HepG2 (cell line): ENCODE measurements around the gene MICAL3. TPM values are rescaled to one million over a fixed set of nuclear protein-coding genes. Genes with fewer than 3 reads are reported as not detected.

Experiments used
- BCL6 ChIP-seq: IDR thresholded peaks from 2 replicates; pipeline ENCODE4 v1.6.1; 2016; ENCODE audit warnings: missing genetic modification reagents, missing compliant biosample characterization
- CENPX ChIP-seq: sonication (generic); formaldehyde crosslinking; IDR thresholded peaks from 2 replicates; pipeline ENCODE4 v1.9.0; 2021; ENCODE audit warnings: mild to moderate bottlenecking, missing genetic modification reagents, moderate library complexity
- EZH2 ChIP-seq: conservative IDR thresholded peaks from 2 replicates; pipeline ENCODE4 v1.6.1; 2012; ENCODE audit warnings: mild to moderate bottlenecking, low read depth, low read length, moderate library complexity
- FOXM1 ChIP-seq: sonication (generic); formaldehyde crosslinking; IDR thresholded peaks from 2 replicates; pipeline ENCODE4 v1.5.0; 2020; ENCODE audit warnings: missing genetic modification reagents
- GFI1 ChIP-seq: sonication (generic); formaldehyde crosslinking; IDR thresholded peaks from 2 replicates; pipeline ENCODE4 v1.5.0; 2020; ENCODE audit warnings: missing genetic modification reagents, mild to moderate bottlenecking, borderline replicate concordance
- HDAC6 ChIP-seq: fragments of 200-600 bp; sonication (generic); IDR thresholded peaks from 2 replicates; pipeline ENCODE4 v1.7.0; 2017; ENCODE audit warnings: mild to moderate bottlenecking, antibody characterized with exemption, low read length, low read depth
- HOXA9 ChIP-seq: sonication (generic); formaldehyde crosslinking; IDR thresholded peaks from 2 replicates; pipeline ENCODE4 v1.8.1; 2022; ENCODE audit warnings: missing genetic modification reagents, mild to moderate bottlenecking, moderate library complexity, borderline replicate concordance
- PPARG ChIP-seq: conservative IDR thresholded peaks from 2 replicates; pipeline ENCODE4 v1.6.1; 2016; ENCODE audit warnings: missing biosample characterization, missing genetic modification reagents
- PTBP1 ChIP-seq: fragments of 200-400 bp; formaldehyde crosslinking; IDR thresholded peaks from 2 replicates; pipeline ENCODE4 v1.6.1; 2018; ENCODE audit warnings: low read length, low read depth; ENCODE audit not compliant: poor library complexity, severe bottlenecking
- SOX6 ChIP-seq, 2 experiments: fragments of 450-650 bp in 1 of 2; sonication (generic) in 1 of 2; formaldehyde crosslinking in 1 of 2; IDR thresholded peaks; 2 replicates each; pipeline versions ENCODE4 v1.4.0 to v1.6.1; 2017 to 2020; ENCODE audit warnings: antibody characterized with exemption in 1 of 2, mild to moderate bottlenecking in 1 of 2, missing genetic modification reagents in 1 of 2
- ZMAT3 ChIP-seq: sonication (generic); formaldehyde crosslinking; conservative IDR thresholded peaks from 2 replicates; pipeline ENCODE4 v1.7.0; 2021; ENCODE audit warnings: missing genetic modification reagents
- ZMYM2 ChIP-seq: sonication (generic); formaldehyde crosslinking; IDR thresholded peaks from 2 replicates; pipeline ENCODE4 v1.8.0; 2022; ENCODE audit warnings: mild to moderate bottlenecking, missing genetic modification reagents
- ZNF138 ChIP-seq: sonication (generic); formaldehyde crosslinking; IDR thresholded peaks from 2 replicates; pipeline ENCODE4 v1.5.0; 2020; ENCODE audit warnings: mild to moderate bottlenecking, low read depth, missing genetic modification reagents
- ZNF230 ChIP-seq: sonication (generic); formaldehyde crosslinking; IDR thresholded peaks from 2 replicates; pipeline ENCODE4 v1.4.0; 2020; ENCODE audit warnings: mild to moderate bottlenecking, missing genetic modification reagents
- ZNF33B ChIP-seq: sonication (generic); formaldehyde crosslinking; IDR thresholded peaks from 2 replicates; pipeline ENCODE4 v1.5.1; 2020; ENCODE audit warnings: mild to moderate bottlenecking, missing genetic modification reagents
- ZNF446 ChIP-seq: sonication (generic); formaldehyde crosslinking; IDR thresholded peaks from 2 replicates; pipeline ENCODE4 v1.5.0; 2020; ENCODE audit warnings: mild to moderate bottlenecking, missing genetic modification reagents
- ZNF558 ChIP-seq: sonication (generic); formaldehyde crosslinking; IDR thresholded peaks from 2 replicates; pipeline ENCODE4 v1.9.0; 2022; ENCODE audit warnings: mild to moderate bottlenecking, missing genetic modification reagents, borderline replicate concordance
- ZNF614 ChIP-seq: IDR thresholded peaks from 2 replicates; pipeline ENCODE4 v1.6.1; 2018; ENCODE audit warnings: missing biosample characterization, missing genetic modification reagents, inconsistent platforms, borderline replicate concordance
- polyA plus RNA-seq, 8 experiments: library from polyadenylated mRNA; depleted of rRNA in 3 of 8; stranded (reverse) in 7 of 8; unstranded in 1 of 8; fragments of >200 nt; fragmentation: Illumina TruSeq in 4 of 8; extraction: Trizol in 4 of 8; gene quantifications; 2 replicates each; pipeline versions ENCODE4 v1.2.1 to v1.2.3, GENCODE V29; 2011 to 2016; ENCODE audit warnings: low read depth in 4 of 8, missing spikeins in 1 of 8, mixed read lengths in 1 of 8; ENCODE audit not compliant: insufficient read depth in 1 of 8
- total RNA-seq, 5 experiments: library from RNA; depleted of rRNA; stranded (reverse); fragments of >200 nt; fragmentation: Illumina TruSeq; extraction: Trizol; gene quantifications; 2 replicates each; pipeline ENCODE4 v1.2.3, GENCODE V29; 2016; ENCODE audit warnings: low read depth in 1 of 5
- TF ChIP-seq, protein P1 (sequence below): IDR thresholded peaks from 2 replicates; pipeline ENCODE4 v1.6.1; 2012; ENCODE audit warnings: inconsistent platforms
- TF ChIP-seq, protein P2 (sequence below): sonication (generic); formaldehyde crosslinking; conservative IDR thresholded peaks from 2 replicates; pipeline ENCODE4 v1.4.0; 2020; ENCODE audit warnings: missing genetic modification reagents
- TF ChIP-seq, protein P3 (sequence below): sonication (generic); formaldehyde crosslinking; IDR thresholded peaks from 2 replicates; pipeline ENCODE4; 2020; ENCODE audit warnings: missing genetic modification reagents, mild to moderate bottlenecking, borderline replicate concordance
- TF ChIP-seq, protein P4 (sequence below): sonication (generic); formaldehyde crosslinking; IDR thresholded peaks from 2 replicates; pipeline ENCODE4 v1.4.0; 2020; ENCODE audit warnings: missing genetic modification reagents

MICAL3 gene
- total and polyA plus RNA-seq, 2 of the 13 experiments (the other 11 are each of a cell fraction or from before 2014, with no cell fraction given) = 5.3 to 12.5 TPM

DNA sequence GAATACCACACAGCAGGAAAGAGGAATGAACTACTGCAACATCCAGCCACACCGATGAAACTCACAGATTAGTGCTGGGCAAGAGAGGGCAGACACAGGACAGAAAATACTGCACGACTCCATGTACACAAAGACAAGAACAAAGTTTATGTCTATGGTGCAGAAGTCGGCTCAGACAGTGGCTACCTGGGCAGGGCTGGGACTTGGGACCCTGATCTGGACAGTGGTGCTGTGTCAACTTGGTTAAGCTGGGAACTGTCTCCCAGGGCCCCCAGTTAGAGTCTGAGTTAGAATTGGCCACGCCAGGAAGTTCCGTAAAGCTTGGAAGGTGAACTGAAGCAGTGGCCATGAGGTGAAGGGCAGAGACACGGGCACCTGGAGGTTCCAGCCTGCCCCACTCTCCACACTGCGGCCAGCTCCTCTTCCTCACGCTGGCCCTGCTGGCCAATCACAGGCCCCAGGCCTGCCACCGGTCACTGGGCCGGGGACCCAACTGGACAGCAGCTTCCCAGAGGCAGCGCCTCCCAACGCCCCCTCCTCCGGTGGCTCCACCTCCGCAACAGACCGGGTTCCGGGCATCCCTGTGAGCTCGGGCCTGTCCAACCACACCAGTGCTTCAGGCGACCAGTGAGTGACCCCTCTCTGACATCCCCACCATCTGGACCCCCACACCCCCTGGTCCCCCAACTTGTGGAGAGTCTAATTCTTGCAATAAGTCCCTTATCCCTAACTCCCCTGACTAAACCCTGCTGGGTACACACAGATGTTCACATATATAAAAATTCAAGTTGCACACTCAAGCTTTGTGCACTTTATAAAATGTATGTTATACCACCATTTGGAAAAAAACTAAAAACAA, 93.7 kb downstream of the MICAL3 start (continued):
- TF ChIP-seq ZNF138 (CRISPR knock-in tag) (no peak), PPARG (CRISPR knock-in tag) (no peak), EZH2 (no peak), ZNF446 (CRISPR knock-in tag) (no peak), GFI1 (CRISPR knock-in tag) (no peak), FOXM1 (CRISPR knock-in tag) (no peak), BCL6 (0 out of 2 replicates have a peak, but pooled peaks have one; percentile 19), HOXA9 (CRISPR knock-in tag) (no peak), SOX6 (IDR thresholded peaks at IDR 0.05) (no peak), SOX6 (CRISPR knock-in tag; IDR thresholded peaks at IDR 0.05) (peak; percentile 42), ZMYM2 (CRISPR knock-in tag) (0 out of 2 replicates have a peak, but pooled peaks have one; percentile 65), ZNF614 (CRISPR knock-in tag) (no peak; the same call in 1 of the 2 replicates), ZNF558 (no peak), ZNF230 (CRISPR knock-in tag) (no peak), CENPX (no peak), PTBP1 (no peak), ZNF33B (CRISPR knock-in tag) (no peak), HDAC6 (no peak), ZMAT3 (CRISPR knock-in tag) (0 out of 2 replicates have a peak, but pooled peaks have one; percentile 64)
- TF ChIP-seq, protein P1, sequence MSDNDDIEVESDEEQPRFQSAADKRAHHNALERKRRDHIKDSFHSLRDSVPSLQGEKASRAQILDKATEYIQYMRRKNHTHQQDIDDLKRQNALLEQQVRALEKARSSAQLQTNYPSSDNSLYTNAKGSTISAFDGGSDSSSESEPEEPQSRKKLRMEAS = no peak
- TF ChIP-seq, protein P2, sequence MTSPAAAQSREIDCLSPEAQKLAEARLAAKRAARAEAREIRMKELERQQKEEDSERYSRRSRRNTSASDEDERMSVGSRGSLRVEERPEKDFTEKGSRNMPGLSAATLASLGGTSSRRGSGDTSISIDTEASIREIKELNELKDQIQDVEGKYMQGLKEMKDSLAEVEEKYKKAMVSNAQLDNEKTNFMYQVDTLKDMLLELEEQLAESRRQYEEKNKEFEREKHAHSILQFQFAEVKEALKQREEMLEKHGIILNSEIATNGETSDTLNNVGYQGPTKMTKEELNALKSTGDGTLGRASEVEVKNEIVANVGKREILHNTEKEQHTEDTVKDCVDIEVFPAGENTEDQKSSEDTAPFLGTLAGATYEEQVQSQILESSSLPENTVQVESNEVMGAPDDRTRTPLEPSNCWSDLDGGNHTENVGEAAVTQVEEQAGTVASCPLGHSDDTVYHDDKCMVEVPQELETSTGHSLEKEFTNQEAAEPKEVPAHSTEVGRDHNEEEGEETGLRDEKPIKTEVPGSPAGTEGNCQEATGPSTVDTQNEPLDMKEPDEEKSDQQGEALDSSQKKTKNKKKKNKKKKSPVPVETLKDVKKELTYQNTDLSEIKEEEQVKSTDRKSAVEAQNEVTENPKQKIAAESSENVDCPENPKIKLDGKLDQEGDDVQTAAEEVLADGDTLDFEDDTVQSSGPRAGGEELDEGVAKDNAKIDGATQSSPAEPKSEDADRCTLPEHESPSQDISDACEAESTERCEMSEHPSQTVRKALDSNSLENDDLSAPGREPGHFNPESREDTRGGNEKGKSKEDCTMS = no peak
- TF ChIP-seq, protein P3, sequence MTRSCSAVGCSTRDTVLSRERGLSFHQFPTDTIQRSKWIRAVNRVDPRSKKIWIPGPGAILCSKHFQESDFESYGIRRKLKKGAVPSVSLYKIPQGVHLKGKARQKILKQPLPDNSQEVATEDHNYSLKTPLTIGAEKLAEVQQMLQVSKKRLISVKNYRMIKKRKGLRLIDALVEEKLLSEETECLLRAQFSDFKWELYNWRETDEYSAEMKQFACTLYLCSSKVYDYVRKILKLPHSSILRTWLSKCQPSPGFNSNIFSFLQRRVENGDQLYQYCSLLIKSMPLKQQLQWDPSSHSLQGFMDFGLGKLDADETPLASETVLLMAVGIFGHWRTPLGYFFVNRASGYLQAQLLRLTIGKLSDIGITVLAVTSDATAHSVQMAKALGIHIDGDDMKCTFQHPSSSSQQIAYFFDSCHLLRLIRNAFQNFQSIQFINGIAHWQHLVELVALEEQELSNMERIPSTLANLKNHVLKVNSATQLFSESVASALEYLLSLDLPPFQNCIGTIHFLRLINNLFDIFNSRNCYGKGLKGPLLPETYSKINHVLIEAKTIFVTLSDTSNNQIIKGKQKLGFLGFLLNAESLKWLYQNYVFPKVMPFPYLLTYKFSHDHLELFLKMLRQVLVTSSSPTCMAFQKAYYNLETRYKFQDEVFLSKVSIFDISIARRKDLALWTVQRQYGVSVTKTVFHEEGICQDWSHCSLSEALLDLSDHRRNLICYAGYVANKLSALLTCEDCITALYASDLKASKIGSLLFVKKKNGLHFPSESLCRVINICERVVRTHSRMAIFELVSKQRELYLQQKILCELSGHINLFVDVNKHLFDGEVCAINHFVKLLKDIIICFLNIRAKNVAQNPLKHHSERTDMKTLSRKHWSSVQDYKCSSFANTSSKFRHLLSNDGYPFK = 0 out of 2 replicates have a peak, but pooled peaks have one; percentile 16
- TF ChIP-seq, protein P4, sequence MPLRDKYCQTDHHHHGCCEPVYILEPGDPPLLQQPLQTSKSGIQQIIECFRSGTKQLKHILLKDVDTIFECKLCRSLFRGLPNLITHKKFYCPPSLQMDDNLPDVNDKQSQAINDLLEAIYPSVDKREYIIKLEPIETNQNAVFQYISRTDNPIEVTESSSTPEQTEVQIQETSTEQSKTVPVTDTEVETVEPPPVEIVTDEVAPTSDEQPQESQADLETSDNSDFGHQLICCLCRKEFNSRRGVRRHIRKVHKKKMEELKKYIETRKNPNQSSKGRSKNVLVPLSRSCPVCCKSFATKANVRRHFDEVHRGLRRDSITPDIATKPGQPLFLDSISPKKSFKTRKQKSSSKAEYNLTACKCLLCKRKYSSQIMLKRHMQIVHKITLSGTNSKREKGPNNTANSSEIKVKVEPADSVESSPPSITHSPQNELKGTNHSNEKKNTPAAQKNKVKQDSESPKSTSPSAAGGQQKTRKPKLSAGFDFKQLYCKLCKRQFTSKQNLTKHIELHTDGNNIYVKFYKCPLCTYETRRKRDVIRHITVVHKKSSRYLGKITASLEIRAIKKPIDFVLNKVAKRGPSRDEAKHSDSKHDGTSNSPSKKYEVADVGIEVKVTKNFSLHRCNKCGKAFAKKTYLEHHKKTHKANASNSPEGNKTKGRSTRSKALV (CRISPR knock-in tag) = peak; percentile 62; the same call in 1 of the 2 replicates
